Measurements from ENCODE around the gene PRPF6.
"Not testable (repeated sequence)": the region's sequence is repeated elsewhere in the genome, so short reads cannot be mapped to it uniquely, and the experiment has no call there.

The PRPF6 gene

DNA sequence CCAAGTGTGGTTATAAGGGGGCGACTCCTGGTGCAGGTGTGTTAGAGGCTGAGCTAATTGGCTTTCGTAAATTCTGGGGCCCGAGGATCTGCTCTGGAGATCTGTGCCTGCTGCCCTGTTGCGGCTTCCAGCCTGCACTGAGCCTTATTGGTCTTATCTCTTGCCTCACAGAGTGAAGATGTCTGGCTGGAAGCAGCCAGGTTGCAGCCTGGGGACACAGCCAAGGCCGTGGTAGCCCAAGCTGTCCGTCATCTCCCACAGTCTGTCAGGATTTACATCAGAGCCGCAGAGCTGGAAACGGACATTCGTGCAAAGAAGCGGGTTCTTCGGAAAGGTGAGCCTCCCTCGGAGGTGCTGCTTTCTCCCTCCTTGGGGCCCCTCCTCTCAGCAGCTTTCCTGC is 20.0 kb downstream of the PRPF6 start:
- Histone ChIP-seq H3K4me1 (ENCODE audit: insufficient read depth, low read length) (no peaks in the 10 kb centered on the region), H3K36me3 (ENCODE audit: insufficient read depth, low read length) (peaks cover 6% of the 10 kb centered on the region; the same call in 1 of the 2 replicates), H3K9me3 (ENCODE audit: control insufficient read depth, insufficient read depth, low read length) (no peaks in the 10 kb centered on the region), H3K9ac (ENCODE audit: low read depth, low read length) (no peak overlapping the region)

DNA sequence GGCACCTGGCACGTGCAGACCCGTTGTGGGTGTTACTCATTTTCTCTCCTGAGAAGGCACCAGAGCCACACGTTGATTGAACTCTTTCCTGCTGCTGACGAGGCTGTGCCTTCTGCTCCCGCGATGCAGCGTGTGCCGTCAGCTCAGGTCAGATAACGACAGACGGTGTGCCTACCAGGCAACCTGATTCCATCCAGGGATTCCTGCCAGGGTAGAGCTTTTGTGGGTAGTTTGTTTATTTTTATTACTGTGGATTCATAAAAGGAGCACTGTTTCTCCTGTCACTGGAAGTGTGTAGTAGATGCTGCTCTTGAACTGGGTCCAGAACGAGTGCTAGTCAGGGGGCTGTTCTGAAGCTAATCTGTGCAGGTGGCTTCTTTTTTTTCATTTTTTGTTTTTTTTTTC is 20.7 kb downstream of the PRPF6 start:
- Histone ChIP-seq H3K36me3 (ENCODE audit: insufficient read depth, low read length) (peaks cover 7% of the 10 kb centered on the region; the same call in 1 of the 2 replicates), H3K9ac (ENCODE audit: low read depth, low read length) (no peak overlapping the region), H3K4me1 (ENCODE audit: insufficient read depth, low read length) (no peaks in the 10 kb centered on the region), H3K9me3 (ENCODE audit: control insufficient read depth, insufficient read depth, low read length) (no peaks in the 10 kb centered on the region)

DNA sequence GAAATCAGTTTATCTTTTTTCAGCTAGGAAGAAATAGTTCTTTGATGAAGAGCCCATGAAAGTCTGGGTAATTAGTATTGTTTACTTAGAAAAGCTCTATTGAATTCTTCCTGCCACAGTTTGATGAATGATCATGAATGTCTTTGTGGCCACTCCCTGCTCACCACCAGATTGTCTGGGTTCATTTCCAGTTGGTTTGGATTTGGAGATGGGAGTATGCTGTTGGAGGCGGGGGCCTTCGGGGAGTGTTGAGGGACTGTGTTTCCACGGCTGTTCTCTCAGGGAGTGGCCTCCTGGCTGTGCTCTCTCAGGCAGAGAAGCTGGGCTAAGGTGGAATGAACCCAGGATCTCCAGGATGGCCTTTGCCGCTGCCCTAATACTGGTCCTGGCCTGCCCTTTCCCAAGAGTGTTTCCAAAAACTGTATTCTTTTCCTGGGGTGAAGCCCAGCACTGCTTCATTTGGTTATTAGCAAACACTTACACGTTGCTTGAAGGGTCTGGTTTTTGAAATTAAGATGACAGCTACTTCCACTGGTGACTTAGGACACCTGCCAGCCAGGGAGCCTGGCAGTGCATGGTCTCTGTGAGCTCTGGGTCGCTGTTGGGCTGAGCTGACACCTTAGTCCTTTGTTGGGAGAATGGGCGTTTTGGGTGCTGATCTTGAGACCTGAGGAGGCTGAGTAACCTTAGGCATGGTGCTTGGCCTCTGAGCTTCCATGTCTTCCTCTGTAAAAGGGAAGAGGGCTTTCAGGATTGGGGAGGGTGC is 23.2 kb downstream of the PRPF6 start:
- H3K36me3 ChIP-seq (ENCODE audit: insufficient read depth, low read length): peaks cover 7% of the 10 kb centered on the region; the same call in 1 of the 2 replicates

DNA sequence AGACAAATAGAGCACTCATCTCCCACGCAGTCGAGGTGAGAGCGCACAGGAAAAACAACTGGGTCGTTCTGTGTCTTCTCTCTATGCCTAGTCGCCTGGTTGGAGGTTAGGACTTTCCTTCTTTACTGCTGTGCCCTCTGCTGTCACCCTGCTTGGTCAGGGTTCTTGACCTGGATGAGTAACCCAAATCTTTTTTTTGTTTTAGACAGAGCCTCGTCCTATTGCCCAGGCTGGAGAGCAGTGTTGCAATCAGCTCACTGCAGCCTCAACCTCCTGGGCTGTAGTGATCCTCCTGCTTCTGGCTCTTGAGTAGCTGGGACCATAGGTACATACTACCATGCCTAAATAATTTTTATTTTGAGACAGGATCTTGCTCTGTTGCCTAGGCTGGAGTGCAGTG is 24.5 kb downstream of the PRPF6 start:
- Histone ChIP-seq H3K9me3 (ENCODE audit: control insufficient read depth, insufficient read depth, low read length) (peaks cover 6% of the 10 kb centered on the region; the same call in 1 of the 2 replicates), H3K36me3 (ENCODE audit: insufficient read depth, low read length) (peaks cover 8% of the 10 kb centered on the region; the same call in 1 of the 2 replicates), H3K4me1 (ENCODE audit: insufficient read depth, low read length) (no peaks in the 10 kb centered on the region), H3K9ac (ENCODE audit: low read depth, low read length) (no peak overlapping the region)

More for the DNA sequence above, 23.2 kb downstream of the PRPF6 start:
- no peaks in the 10 kb centered on the region for H3K4me1 ChIP-seq (ENCODE audit: insufficient read depth, low read length)
- H3K9me3 ChIP-seq (ENCODE audit: control insufficient read depth, insufficient read depth, low read length): peaks cover 6% of the 10 kb centered on the region; the same call in 1 of the 2 replicates
- H3K9ac ChIP-seq (ENCODE audit: low read depth, low read length): no peak overlapping the region

DNA sequence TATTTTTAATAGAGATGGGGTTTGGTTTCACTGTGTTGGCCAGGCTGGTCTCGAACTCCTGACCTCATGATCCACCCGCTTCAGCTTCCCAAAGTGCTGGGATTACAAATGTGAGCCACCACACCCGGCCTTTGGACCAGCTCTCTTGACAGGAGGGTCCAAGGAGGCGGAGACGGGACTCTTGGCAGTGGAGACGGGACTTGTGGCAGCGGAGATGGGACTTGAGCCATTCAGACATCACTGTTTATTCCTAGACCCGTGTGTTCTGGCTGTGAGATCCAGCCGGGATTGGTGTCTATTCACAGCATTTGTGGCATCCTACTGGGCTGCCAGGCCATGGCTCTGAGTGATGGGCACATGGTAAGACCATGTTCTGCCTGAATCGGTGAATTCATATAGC is 25.6 kb downstream of the PRPF6 start:
- peaks cover 8% of the 10 kb centered on the region; the same call in 1 of the 2 replicates for H3K36me3 ChIP-seq (ENCODE audit: insufficient read depth, low read length)
- H3K4me1 ChIP-seq (ENCODE audit: insufficient read depth, low read length): no peaks in the 10 kb centered on the region
- peaks cover 6% of the 10 kb centered on the region; the same call in 1 of the 2 replicates for H3K9me3 ChIP-seq (ENCODE audit: control insufficient read depth, insufficient read depth, low read length)
- H3K9ac ChIP-seq (ENCODE audit: low read depth, low read length): no peak overlapping the region

DNA sequence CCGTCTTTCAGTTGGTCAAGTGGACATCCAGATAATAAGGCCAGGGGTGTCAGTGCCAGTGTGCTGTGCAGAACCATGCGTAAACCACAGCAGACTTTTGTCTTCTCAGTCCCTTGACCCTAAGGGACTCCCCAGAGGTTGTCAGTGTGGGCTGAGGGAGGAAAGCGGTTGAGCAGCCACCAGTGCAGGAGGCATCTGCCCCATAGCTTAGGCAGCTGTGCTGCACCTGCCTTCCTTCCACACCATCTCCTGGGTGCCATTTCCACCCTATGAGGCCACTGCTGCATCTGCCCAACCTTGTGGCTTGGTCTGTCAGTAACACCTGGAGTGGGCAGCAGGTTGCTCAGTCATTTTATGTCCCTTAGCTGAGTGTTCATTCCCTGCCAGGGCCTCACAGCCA is 26.0 kb downstream of the PRPF6 start:
- no peaks in the 10 kb centered on the region for H3K4me1 ChIP-seq (ENCODE audit: insufficient read depth, low read length)
- peaks cover 8% of the 10 kb centered on the region; the same call in 1 of the 2 replicates for H3K36me3 ChIP-seq (ENCODE audit: insufficient read depth, low read length)
- H3K9me3 ChIP-seq (ENCODE audit: control insufficient read depth, insufficient read depth, low read length): peaks cover 6% of the 10 kb centered on the region; the same call in 1 of the 2 replicates
- no peak overlapping the region for H3K9ac ChIP-seq (ENCODE audit: low read depth, low read length)

DNA sequence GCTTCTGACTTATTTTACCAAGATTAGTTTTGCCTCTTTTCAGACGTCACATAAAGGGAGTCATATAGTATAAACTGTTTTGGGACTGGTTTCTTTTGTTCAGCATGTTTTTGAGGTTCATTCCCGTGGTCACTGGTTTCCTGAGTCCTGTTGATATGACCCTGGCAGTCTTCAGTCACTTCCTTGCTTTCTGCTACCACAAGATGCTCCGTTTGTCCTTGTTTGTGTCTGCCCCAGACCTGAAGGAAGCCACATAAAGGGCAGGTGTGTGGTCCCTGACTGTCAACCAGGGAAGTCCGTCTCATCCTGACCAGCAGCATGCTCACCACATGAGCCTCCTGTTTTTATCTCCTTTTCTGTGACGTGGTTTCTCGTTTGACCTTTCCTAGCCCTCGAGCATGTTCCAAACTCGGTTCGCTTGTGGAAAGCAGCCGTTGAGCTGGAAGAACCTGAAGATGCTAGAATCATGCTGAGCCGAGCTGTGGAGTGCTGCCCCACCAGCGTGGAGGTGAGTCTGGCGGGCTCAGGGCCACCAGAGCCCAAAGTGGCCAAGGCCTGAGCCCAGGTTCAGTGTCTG is 29.0 kb downstream of the PRPF6 start:
- H3K36me3 ChIP-seq (ENCODE audit: insufficient read depth, low read length): peaks cover 12% of the 10 kb centered on the region
- no peak overlapping the region for H3K9ac ChIP-seq (ENCODE audit: low read depth, low read length)
- H3K9me3 ChIP-seq (ENCODE audit: control insufficient read depth, insufficient read depth, low read length): peaks cover 6% of the 10 kb centered on the region; the same call in 1 of the 2 replicates
- no peaks in the 10 kb centered on the region for H3K4me1 ChIP-seq (ENCODE audit: insufficient read depth, low read length)

DNA sequence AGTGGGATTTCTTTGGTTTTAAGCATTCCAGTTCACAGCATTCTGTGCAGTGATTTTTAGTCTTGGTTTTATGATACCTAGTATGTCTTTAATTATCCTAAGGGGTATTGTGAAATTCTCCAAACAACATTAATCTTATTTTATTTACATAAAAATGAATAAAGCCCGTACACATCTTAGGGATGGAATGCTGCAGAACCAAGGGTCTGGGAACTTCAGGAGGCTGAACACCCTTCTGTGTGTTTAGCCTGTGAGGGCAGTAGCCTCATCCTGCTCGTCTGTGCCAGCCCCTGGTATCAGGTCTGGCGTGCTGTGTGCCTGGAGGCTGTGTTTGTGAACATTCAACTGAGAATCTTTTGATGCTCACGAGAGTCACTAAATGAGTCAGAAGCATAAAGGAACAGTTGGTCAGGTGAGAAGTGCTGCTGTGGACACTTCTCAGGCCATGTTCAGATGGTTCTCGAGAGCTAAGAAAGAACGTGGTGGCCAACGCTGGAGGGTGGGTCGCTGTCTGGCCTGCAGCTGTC is 29.8 kb downstream of the PRPF6 start:
- Histone ChIP-seq H3K9me3 (ENCODE audit: control insufficient read depth, insufficient read depth, low read length) (peaks cover 6% of the 10 kb centered on the region; the same call in 1 of the 2 replicates), H3K36me3 (ENCODE audit: insufficient read depth, low read length) (peaks cover 14% of the 10 kb centered on the region), H3K4me1 (ENCODE audit: insufficient read depth, low read length) (no peaks in the 10 kb centered on the region), H3K9ac (ENCODE audit: low read depth, low read length) (no peak overlapping the region)

DNA sequence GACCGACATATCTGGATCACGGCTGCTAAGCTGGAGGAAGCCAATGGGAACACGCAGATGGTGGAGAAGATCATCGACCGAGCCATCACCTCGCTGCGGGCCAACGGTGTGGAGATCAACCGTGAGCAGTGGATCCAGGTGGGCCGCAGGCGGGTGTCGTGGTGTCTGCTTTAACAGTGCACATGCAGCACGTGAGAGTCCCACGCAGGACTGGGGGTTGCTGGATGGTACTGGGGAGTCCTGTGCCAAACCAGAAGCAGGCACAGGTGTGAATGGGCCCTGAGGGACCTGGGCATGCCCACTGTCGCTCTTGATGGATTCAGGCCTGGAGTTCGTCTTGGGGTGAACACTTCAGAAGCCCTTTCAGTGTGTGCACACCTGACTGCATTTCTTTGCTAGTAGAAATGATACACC is 30.4 kb downstream of the PRPF6 start:
- Histone ChIP-seq H3K36me3 (ENCODE audit: insufficient read depth, low read length) (peaks cover 12% of the 10 kb centered on the region), H3K9me3 (ENCODE audit: control insufficient read depth, insufficient read depth, low read length) (peaks cover 6% of the 10 kb centered on the region; the same call in 1 of the 2 replicates), H3K9ac (ENCODE audit: low read depth, low read length) (no peak overlapping the region), H3K4me1 (ENCODE audit: insufficient read depth, low read length) (no peaks in the 10 kb centered on the region)

DNA sequence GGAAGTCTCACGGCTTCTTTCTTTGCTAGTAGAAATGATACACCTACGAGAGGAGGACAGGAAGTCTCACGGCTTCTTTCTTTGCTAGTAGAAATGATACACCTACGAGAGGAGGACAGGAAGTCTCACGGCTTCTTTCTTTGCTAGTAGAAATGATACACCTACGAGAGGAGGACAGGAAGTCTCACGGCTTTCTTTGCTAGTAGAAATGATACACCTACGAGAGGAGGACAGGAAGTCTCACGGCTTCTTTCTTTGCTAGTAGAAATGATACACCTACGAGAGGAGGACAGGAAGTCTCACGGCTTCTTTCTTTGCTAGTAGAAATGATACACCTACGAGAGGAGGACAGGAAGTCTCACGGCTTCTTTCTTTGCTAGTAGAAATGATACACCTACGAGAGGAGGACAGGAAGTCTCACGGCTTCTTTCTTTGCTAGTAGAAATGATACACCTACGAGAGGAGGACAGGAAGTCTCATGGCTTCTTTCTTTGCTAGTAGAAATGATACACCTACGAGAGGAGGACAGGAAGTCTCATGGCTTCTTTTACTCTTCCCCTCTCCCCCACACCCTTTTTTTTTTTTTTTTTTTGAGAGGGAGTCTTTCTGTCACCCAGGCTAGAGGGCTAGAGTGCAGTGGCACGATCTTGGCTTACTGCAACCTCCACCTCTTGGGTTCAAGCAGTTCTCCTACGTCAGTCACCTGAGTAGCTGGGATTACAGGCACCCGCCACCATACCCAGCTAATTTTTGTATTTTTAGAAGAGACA is 31.6 kb downstream of the PRPF6 start:
- H3K9me3 ChIP-seq (ENCODE audit: control insufficient read depth, insufficient read depth, low read length); H3K9ac ChIP-seq (ENCODE audit: low read depth, low read length); H3K4me1 ChIP-seq (ENCODE audit: insufficient read depth, low read length): not testable (repeated sequence)
- peaks cover 15% of the 10 kb centered on the region for H3K36me3 ChIP-seq (ENCODE audit: insufficient read depth, low read length)

DNA sequence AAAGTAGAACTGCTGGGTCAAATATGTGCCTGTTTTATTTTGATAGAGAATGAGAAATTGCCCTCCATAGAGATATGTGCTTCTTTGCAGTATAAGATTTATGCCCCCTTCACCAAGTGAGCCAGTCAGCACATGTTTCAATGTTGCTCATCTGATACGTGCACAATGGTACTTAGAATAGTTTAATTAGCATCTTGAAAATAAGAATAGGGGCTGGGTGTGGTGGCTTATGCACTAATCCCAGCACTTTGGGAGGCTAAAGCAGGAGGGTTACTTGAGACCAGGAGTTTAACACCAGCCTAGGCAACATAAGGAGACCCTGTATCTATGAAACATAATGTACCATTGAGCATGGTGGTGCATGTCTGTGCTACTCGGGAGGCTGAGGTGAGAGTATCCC is 34.7 kb downstream of the PRPF6 start:
- Histone ChIP-seq H3K36me3 (ENCODE audit: insufficient read depth, low read length) (peaks cover 10% of the 10 kb centered on the region), H3K4me1 (ENCODE audit: insufficient read depth, low read length) (no peaks in the 10 kb centered on the region), H3K9ac (ENCODE audit: low read depth, low read length) (no peak overlapping the region)

DNA sequence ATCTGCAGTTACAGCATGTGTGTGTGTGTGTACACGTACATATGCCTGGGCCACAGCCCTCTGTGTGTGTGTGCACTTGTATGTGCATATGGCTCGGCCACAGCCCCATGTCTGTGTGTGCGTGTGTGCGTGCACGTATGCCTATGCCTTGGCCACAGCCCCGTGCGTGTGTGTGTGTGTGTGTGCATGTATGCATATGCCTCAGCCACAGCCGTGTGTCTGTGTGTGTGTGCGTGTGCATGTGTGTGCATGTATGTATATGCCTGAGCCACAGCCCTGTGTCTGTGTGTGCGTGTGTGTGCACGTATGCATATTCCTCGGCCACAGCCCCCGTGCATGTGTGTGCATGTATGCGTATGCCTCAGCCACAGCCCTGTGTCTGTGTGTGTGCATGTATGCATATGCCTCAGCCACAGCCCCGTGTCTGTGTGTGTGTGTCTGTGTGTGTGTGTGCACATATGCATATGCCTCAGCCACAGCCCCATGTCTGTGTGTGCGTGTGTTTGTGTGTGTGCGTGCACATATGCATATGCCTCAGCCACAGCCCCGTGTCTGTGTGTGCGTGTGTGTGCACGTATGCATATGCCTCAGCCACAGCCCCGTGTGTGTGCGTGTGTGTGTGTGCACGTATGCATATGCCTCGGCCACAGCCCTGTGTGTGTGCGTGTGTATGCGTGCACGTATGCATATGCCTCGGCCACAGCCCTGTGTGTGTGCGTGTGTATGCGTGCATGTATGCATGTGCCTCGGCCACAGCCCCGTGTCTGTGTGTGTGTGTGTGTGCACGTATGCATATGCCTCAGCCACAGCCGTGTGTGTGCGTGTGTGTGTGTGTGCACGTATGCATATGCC is 40.4 kb downstream of the PRPF6 start:
- no peak overlapping the region for H3K9ac ChIP-seq (ENCODE audit: low read depth, low read length)
- peaks cover 16% of the 10 kb centered on the region for H3K36me3 ChIP-seq (ENCODE audit: insufficient read depth, low read length)
- H3K4me1 ChIP-seq (ENCODE audit: insufficient read depth, low read length): no peaks in the 10 kb centered on the region
- no peaks in the 10 kb centered on the region for H3K9me3 ChIP-seq (ENCODE audit: control insufficient read depth, insufficient read depth, low read length)

More for the DNA sequence above, 34.7 kb downstream of the PRPF6 start:
- H3K9me3 ChIP-seq (ENCODE audit: control insufficient read depth, insufficient read depth, low read length): no peaks in the 10 kb centered on the region

DNA sequence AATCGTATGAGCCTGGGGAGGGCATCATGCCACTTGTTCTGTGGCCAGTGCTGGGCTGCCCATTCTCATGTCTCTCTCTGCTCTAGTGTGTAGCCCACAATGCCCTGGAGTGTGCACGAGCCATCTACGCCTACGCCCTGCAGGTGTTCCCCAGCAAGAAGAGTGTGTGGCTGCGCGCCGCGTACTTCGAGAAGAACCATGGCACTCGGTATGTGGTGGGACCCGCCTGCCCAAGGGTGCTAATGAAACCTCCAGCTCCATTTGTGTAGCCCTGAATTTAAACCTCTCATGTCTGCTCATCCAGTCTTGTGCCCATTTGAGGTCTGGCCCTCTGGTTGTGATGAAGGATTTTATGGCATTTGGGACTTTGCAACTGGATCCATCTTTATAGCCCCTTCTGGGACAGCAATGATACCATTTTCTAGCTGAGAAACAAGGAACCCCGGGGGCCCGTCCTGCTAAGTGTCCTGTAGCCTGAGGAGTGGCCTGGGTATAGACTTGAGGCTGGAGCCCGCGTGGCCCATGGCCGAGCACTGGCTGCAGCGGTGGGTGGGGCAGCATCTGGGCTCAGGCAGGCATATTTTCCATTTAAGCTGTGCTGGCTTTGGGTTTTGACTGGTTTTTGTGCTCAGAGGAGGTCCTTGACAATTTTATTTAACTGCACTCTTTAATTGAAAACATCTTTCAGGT is 41.9 kb downstream of the PRPF6 start:
- Histone ChIP-seq H3K9me3 (ENCODE audit: control insufficient read depth, insufficient read depth, low read length) (no peaks in the 10 kb centered on the region), H3K9ac (ENCODE audit: low read depth, low read length) (no peak overlapping the region), H3K4me1 (ENCODE audit: insufficient read depth, low read length) (no peaks in the 10 kb centered on the region), H3K36me3 (ENCODE audit: insufficient read depth, low read length) (peaks cover 15% of the 10 kb centered on the region; the same call in 1 of the 2 replicates)
